Retinal pigment epithelial cell (primary cell): ENCODE data around the gene SPTBN1.

Source experiments
- DNase-seq: peaks from one replicate; pipeline ENCODE4 v3.0.0-alpha.2; 2010; ENCODE audit warnings: low read depth
- H3K4me3 ChIP-seq: 2 replicates; pipeline ENCODE4 v1.5.1; 2011; ENCODE audit warnings: mild to moderate bottlenecking, low read length, control low read depth, moderate library complexity
- TF ChIP-seq, protein P1 (sequence below): conservative IDR thresholded peaks from 2 replicates; pipeline ENCODE4 v1.5.1; 2011; ENCODE audit warnings: low read depth, low read length, control low read depth, inconsistent platforms

Gene SPTBN1

DNA sequence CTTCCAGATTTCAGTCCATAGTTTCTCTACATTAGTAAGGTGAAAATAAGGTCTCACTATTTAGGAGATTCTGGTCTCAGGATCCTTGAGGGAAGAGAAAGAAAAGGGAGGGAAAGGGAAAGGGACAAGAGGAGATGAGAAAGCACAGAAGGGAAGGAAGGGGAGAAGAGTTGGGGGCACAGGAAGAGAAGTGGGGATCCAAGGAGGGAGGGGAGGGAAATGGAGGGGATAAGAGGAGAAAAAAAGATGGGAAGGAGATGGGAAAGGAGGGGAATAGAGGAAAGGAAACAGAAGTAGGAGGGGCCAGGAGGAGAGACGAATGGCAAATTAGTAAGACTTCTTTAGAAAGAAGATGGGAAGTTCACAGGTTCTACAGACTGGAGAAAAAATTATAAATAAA is 39.2 kb upstream of the SPTBN1 start:
- TF ChIP-seq, protein P1, sequence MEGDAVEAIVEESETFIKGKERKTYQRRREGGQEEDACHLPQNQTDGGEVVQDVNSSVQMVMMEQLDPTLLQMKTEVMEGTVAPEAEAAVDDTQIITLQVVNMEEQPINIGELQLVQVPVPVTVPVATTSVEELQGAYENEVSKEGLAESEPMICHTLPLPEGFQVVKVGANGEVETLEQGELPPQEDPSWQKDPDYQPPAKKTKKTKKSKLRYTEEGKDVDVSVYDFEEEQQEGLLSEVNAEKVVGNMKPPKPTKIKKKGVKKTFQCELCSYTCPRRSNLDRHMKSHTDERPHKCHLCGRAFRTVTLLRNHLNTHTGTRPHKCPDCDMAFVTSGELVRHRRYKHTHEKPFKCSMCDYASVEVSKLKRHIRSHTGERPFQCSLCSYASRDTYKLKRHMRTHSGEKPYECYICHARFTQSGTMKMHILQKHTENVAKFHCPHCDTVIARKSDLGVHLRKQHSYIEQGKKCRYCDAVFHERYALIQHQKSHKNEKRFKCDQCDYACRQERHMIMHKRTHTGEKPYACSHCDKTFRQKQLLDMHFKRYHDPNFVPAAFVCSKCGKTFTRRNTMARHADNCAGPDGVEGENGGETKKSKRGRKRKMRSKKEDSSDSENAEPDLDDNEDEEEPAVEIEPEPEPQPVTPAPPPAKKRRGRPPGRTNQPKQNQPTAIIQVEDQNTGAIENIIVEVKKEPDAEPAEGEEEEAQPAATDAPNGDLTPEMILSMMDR, result no peak
- DNase-seq, result no peak
- no peak overlapping the region for H3K4me3 ChIP-seq

DNA sequence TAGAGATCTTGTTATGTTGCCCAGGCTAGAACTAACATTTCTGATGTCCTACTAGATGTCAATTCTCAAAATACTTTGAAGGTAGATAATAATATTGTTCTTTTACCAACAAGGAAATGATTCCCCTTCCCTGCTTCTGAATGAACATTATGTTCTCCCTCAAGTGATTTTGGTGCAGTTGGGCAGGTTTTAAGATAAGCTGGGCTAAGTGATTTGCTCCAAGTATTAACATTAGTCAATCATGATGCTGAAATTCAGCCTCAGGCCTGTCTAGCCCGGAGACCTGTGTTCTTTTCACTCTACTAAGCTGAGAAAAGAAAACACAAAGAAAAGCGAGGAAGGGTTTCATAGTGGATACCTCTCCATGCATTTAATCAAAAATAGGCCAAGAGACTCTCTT is 38.5 kb upstream of the SPTBN1 start:
- H3K4me3 ChIP-seq, result no peak overlapping the region
- DNase-seq, result no peak
- TF ChIP-seq, protein P1, result no peak

GRCh38 chr2:54419388-54419787 is 36.7 kb upstream of the SPTBN1 start:
- DNase-seq, result no peak
- H3K4me3 ChIP-seq, result no peak overlapping the region
- TF ChIP-seq, protein P1, result no peak

DNA sequence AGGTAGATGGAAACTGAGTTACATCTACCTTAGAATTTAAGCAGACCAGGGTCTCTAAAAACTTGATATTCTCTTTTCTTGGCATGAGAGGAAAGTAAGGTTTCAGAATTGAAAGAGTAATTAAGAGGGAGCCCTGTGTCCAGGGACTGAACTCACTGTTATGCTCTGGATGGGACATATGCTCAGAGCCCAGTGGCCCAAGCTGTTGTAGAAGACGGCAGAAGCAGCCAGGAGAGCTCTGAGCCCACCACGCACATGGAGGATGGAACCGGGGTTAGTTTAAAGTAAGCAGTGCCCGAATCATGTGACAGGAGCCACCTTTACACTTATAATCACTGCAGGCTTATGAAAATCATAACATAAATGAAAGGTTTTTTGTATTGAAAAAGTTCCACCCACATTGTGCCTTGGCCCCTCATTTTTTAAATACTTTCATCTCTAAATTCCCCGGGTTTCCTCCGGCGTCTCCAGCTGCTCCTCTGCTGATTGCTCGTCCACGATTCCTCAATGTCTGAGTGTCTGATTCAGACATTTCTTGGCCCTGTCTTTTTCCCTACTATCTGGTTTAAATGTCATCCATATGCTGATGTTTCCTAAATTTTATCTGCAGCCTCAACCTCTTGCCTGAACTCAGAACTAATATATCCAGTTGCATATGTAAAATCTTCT is 36.1 kb upstream of the SPTBN1 start:
- H3K4me3 ChIP-seq, result no peak overlapping the region
- TF ChIP-seq, protein P1, result no peak
- no peak for DNase-seq

DNA sequence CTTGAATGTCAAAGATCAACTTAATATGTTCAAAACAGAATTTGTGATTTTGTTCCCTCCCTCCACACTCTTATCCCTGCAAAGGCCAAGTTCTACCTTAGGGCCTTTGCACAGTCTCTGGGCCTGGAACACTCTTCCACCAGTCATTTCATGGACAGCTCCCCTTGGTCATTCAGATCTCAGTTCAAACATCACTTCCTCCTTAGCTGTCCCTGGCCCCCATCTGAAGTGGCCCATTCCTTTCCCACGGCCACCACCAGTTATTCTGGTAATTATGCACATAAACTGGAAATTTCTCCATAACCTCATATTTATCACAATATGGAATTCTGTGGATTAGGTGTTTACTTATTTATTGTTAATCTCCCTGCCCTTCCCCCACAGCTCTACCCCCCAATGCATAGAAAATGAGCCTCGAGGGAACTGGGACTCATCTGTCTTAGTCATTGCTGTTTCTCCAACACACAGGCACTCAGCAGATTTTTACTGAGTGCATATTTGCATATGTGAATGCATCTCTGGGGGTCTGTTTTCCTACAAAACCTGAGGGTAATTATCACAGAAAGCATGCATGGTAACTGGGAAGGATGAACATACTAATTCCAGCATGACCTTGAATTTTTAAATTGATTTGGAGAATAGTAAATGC is 35.5 kb upstream of the SPTBN1 start:
- TF ChIP-seq, protein P1, result no peak
- H3K4me3 ChIP-seq, result no peak overlapping the region
- DNase-seq, result no peak

DNA sequence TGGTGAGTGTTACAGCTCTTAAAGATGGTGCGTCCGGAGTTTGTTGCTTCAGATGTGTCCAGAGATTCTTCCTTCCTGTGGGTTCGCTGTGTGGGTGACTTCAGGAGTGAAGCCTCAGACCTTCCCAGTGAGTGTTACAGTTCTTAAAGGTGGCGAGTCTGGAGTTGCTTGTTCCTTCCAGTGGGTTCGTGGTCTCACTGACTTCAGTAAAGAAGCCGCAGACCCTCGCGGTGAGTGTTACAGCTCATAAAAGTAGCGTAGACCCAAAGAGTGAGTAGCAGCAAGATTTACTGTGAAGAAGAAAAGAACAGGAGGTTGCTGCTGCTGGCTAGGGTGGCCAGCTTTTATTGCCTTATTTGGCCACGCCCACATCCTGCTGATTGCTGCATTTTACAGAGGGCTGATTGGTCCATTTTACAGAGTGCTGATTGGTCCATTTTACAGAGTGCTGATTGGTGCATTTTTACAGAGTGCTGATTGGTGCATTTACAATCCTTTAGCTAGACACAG is 34.0 kb upstream of the SPTBN1 start:
- TF ChIP-seq, protein P1, result no peak
- DNase-seq, result no peak
- H3K4me3 ChIP-seq, result no peak overlapping the region

- TF ChIP-seq, protein P1, result no peak
- no peak for DNase-seq
Observed at GRCh38 chr2:54423213-54423612, 32.9 kb upstream of the SPTBN1 start.

More at GRCh38 chr2:54423213-54423612, 32.9 kb upstream of the SPTBN1 start:
- no peak overlapping the region for H3K4me3 ChIP-seq
